D721Med (cell line): ENCODE measurements around the gene TMEM175.

Experiments
- DNase-seq: peaks from one replicate; pipeline ENCODE4 v3.0.0; 2011; ENCODE audit warnings: low spot score; ENCODE audit not compliant: insufficient read length
- FAIRE-seq: peaks from 2 replicates; lab custom pipeline; 2011; peaks lifted over from hg19 to GRCh38; lab: Jason Lieb, UNC
- CTCF ChIP-seq: IDR thresholded peaks from 2 replicates; pipeline ENCODE4 v1.5.1; 2012; ENCODE audit warnings: mild to moderate bottlenecking, control low read depth; ENCODE audit not compliant: insufficient read depth; ENCODE audit errors: missing control alignments

Gene TMEM175

GRCh38 chr4:899556-899906 lies 32.7 kb upstream of the TMEM175 start:
- FAIRE-seq (no peak), DNase-seq (no peak)
- TF ChIP-seq CTCF: no peak

- no peak for FAIRE-seq
These were observed 32.2 kb upstream of the TMEM175 start for GRCh38 chr4:900073-900472.

GRCh38 chr4:900721-901120 lies 31.5 kb upstream of the TMEM175 start:
- no peak for FAIRE-seq
- no peak for DNase-seq
- no peak for TF ChIP-seq CTCF

More at GRCh38 chr4:900073-900472, 32.2 kb upstream of the TMEM175 start:
- TF ChIP-seq CTCF: no peak
- DNase-seq: no peak

- no peak for TF ChIP-seq CTCF
- no peak for DNase-seq
- FAIRE-seq: no peak
These were observed 30.9 kb upstream of the TMEM175 start for GRCh38 chr4:901192-901910.

GRCh38 chr4:903066-904046 lies 28.9 kb upstream of the TMEM175 start:
- TF ChIP-seq CTCF: no peak
- no peak for FAIRE-seq
- DNase-seq: no peak

- FAIRE-seq: no peak
- no peak for DNase-seq
- no peak for TF ChIP-seq CTCF
These were observed 26.5 kb upstream of the TMEM175 start for GRCh38 chr4:905485-906338.
